HepG2 (cell line): ENCODE results near the gene SLC41A1. TPM values are rescaled to one million over a fixed set of nuclear protein-coding genes. Genes with fewer than 3 reads are reported as not detected.

Source experiments
- BCL6 ChIP-seq: IDR thresholded peaks from 2 replicates; pipeline ENCODE4 v1.6.1; 2016; ENCODE audit warnings: missing genetic modification reagents, missing compliant biosample characterization
- FOXK1 ChIP-seq: sonication (generic); formaldehyde crosslinking; IDR thresholded peaks from 2 replicates; pipeline ENCODE4 v1.4.0; 2020; ENCODE audit warnings: low read depth, missing genetic modification reagents, borderline replicate concordance
- FOXP1 ChIP-seq, 2 experiments: fragments of 450-650 bp in 1 of 2; IDR thresholded peaks; 2 replicates each; pipeline ENCODE4 v1.6.1; 2017 to 2018; ENCODE audit warnings: antibody characterized with exemption in 1 of 2
- GABPA ChIP-seq, 2 experiments: IDR thresholded peaks; 2 replicates each; pipeline ENCODE4 v1.6.1; 2011 to 2016; ENCODE audit warnings: low read depth in 2 of 2, low read length in 1 of 2, missing biosample characterization in 1 of 2, missing genetic modification characterization in 1 of 2
- LCORL ChIP-seq, 2 experiments: fragments of 450-650 bp in 1 of 2; sonication (generic) in 1 of 2; formaldehyde crosslinking in 1 of 2; IDR thresholded peaks; 2 replicates each; pipeline versions ENCODE4 v1.5.0 to v1.6.1; 2017 to 2020; ENCODE audit warnings: antibody characterized with exemption in 1 of 2, missing genetic modification reagents in 1 of 2
- MED13 ChIP-seq: sonication (generic); formaldehyde crosslinking; IDR thresholded peaks from 2 replicates; pipeline ENCODE4 v1.5.0; 2020; ENCODE audit warnings: missing genetic modification reagents
- MEF2D ChIP-seq: sonication (generic); formaldehyde crosslinking; IDR thresholded peaks from 2 replicates; pipeline ENCODE4 v1.5.1; 2020; ENCODE audit warnings: mild to moderate bottlenecking, missing genetic modification reagents
- POLR2AphosphoS2 ChIP-seq: IDR thresholded peaks from 2 replicates; pipeline ENCODE4 v1.6.1; 2011; ENCODE audit warnings: low read depth, low read length, improper control_type of control experiment
- PTBP1 ChIP-seq: fragments of 200-400 bp; formaldehyde crosslinking; IDR thresholded peaks from 2 replicates; pipeline ENCODE4 v1.6.1; 2018; ENCODE audit warnings: low read length, low read depth; ENCODE audit not compliant: poor library complexity, severe bottlenecking
- REXO4 ChIP-seq: sonication (generic); formaldehyde crosslinking; IDR thresholded peaks from 2 replicates; pipeline ENCODE4 v1.8.0; 2022; ENCODE audit warnings: missing genetic modification reagents, mild to moderate bottlenecking, borderline replicate concordance
- RXRB ChIP-seq: IDR thresholded peaks from 2 replicates; pipeline ENCODE4 v1.6.1; 2016; ENCODE audit warnings: borderline replicate concordance, missing genetic modification reagents, missing compliant biosample characterization
- TOE1 ChIP-seq: sonication (generic); formaldehyde crosslinking; IDR thresholded peaks from 2 replicates; pipeline ENCODE4 v1.4.0; 2020; ENCODE audit warnings: mild to moderate bottlenecking, missing genetic modification reagents
- WIZ ChIP-seq: sonication (generic); formaldehyde crosslinking; IDR thresholded peaks from 2 replicates; pipeline ENCODE4 v1.5.1; 2020; ENCODE audit warnings: mild to moderate bottlenecking, missing genetic modification reagents
- XRCC5 ChIP-seq: fragments of 200-400 bp; formaldehyde crosslinking; optimal IDR thresholded peaks from 2 replicates; pipeline ENCODE3; 2017; ENCODE audit warnings: mild to moderate bottlenecking, low read length
- YY1 ChIP-seq: IDR thresholded peaks from 2 replicates; pipeline ENCODE4 v1.6.1; 2011; ENCODE audit warnings: low read length, low read depth, moderate library complexity, mild to moderate bottlenecking; ENCODE audit not compliant: insufficient read depth, insufficient replicate concordance
- ZNF816 ChIP-seq: sonication (generic); formaldehyde crosslinking; IDR thresholded peaks from 2 replicates; pipeline ENCODE4 v1.8.0; 2022; ENCODE audit warnings: missing genetic modification reagents, mild to moderate bottlenecking, borderline replicate concordance
- ZSCAN25 ChIP-seq: sonication (generic); formaldehyde crosslinking; IDR thresholded peaks from 2 replicates; pipeline ENCODE4 v1.8.0; 2022; ENCODE audit warnings: mild to moderate bottlenecking, missing genetic modification reagents
- polyA plus RNA-seq, 8 experiments: library from polyadenylated mRNA; depleted of rRNA in 3 of 8; stranded (reverse) in 7 of 8; unstranded in 1 of 8; fragments of >200 nt; fragmentation: Illumina TruSeq in 4 of 8; extraction: Trizol in 4 of 8; gene quantifications; 2 replicates each; pipeline versions ENCODE4 v1.2.1 to v1.2.3, GENCODE V29; 2011 to 2016; ENCODE audit warnings: low read depth in 4 of 8, missing spikeins in 1 of 8, mixed read lengths in 1 of 8; ENCODE audit not compliant: insufficient read depth in 1 of 8
- total RNA-seq, 5 experiments: library from RNA; depleted of rRNA; stranded (reverse); fragments of >200 nt; fragmentation: Illumina TruSeq; extraction: Trizol; gene quantifications; 2 replicates each; pipeline ENCODE4 v1.2.3, GENCODE V29; 2016; ENCODE audit warnings: low read depth in 1 of 5
- TF ChIP-seq, protein P1 (sequence below): sonication (generic); formaldehyde crosslinking; IDR thresholded peaks from 2 replicates; pipeline ENCODE4 v1.9.0; 2022; ENCODE audit warnings: low read depth, missing genetic modification reagents
- TF ChIP-seq, protein P2 (sequence below): IDR thresholded peaks from 2 replicates; pipeline ENCODE4 v1.6.1; 2012; ENCODE audit warnings: low read depth, low read length, improper control_type of control experiment
- TF ChIP-seq, protein P3 (sequence below): sonication (generic); formaldehyde crosslinking; IDR thresholded peaks from 2 replicates; pipeline ENCODE4 v1.8.1; 2023; ENCODE audit warnings: mild to moderate bottlenecking, missing genetic modification reagents
- TF ChIP-seq, protein P4 (sequence below): sonication (generic); formaldehyde crosslinking; IDR thresholded peaks from 2 replicates; pipeline ENCODE4 v1.4.0; 2020; ENCODE audit warnings: missing genetic modification reagents

Gene SLC41A1
- total and polyA plus RNA-seq, 2 of the 13 experiments (the other 11 are each of a cell fraction or from before 2014, with no cell fraction given) = 2.2 to 4.6 TPM

DNA sequence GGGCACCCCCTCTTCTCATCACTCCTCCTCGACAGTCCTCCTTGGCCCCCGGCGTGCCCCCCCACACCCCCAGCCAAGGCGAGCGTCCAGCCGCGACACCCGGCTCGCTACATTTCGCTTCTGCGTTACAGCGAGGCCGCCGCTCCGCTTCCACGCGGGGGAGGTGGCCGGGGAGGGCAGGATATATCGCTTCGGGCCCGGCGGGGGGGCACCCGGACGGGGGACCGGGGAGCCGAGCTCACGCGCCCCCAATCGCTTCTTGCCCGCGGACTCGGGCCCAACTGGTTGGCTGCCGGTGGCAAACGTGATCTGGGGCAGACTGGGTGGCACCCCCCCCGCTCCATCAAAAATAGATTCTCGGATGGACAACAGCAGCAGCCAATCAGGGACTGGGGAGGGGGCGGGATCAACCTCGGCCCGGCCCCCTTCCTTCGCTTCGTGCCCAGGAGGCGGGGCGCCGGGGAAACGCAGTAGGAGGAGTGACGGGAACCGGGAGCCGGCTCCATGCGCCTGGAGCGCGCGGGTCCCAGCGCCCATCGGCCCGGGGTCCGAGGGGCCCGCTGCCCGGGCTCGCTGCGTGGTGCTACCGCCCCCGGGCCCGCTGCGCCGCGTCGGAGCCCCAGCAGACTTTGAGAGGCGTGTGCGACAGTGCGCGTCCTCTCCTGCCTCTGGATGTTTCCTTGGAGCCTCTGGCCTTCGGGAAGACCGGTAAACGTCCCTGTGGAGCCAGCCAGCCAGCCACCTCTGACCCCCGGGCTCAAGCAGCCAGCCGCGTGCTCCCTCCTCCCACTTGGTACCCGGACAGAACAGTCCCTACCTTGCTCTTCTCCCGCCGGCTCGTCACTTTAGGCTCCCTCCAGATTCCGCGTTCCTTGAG lies at the start of gene SLC41A1 (continued):
- TF ChIP-seq MEF2D (CRISPR knock-in tag) = peak; percentile 62
- TF ChIP-seq LCORL (IDR thresholded peaks at IDR 0.05) = no peak
- peak; percentile 25; the same call in 1 of the 2 replicates for TF ChIP-seq LCORL (CRISPR knock-in tag; IDR thresholded peaks at IDR 0.05)
- TF ChIP-seq YY1 = no peak
- TF ChIP-seq, protein P1, sequence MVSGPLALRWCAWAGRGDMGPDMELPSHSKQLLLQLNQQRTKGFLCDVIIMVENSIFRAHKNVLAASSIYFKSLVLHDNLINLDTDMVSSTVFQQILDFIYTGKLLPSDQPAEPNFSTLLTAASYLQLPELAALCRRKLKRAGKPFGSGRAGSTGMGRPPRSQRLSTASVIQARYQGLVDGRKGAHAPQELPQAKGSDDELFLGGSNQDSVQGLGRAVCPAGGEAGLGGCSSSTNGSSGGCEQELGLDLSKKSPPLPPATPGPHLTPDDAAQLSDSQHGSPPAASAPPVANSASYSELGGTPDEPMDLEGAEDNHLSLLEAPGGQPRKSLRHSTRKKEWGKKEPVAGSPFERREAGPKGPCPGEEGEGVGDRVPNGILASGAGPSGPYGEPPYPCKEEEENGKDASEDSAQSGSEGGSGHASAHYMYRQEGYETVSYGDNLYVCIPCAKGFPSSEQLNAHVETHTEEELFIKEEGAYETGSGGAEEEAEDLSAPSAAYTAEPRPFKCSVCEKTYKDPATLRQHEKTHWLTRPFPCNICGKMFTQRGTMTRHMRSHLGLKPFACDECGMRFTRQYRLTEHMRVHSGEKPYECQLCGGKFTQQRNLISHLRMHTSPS (CRISPR knock-in tag) = 0 out of 2 replicates have a peak, but pooled peaks have one; percentile 33
- TF ChIP-seq FOXP1 (IDR thresholded peaks at IDR 0.05) = no peak
- 0 out of 2 replicates have a peak, but pooled peaks have one; percentile 6 for TF ChIP-seq FOXP1 (CRISPR knock-in tag; IDR thresholded peaks at IDR 0.05)
- TF ChIP-seq GABPA (IDR thresholded peaks at IDR 0.05; ENCODE audit: low read depth, low read length) = no peak
- no peak for TF ChIP-seq GABPA (CRISPR knock-in tag; IDR thresholded peaks at IDR 0.05; ENCODE audit: low read depth)
- TF ChIP-seq, protein P2, sequence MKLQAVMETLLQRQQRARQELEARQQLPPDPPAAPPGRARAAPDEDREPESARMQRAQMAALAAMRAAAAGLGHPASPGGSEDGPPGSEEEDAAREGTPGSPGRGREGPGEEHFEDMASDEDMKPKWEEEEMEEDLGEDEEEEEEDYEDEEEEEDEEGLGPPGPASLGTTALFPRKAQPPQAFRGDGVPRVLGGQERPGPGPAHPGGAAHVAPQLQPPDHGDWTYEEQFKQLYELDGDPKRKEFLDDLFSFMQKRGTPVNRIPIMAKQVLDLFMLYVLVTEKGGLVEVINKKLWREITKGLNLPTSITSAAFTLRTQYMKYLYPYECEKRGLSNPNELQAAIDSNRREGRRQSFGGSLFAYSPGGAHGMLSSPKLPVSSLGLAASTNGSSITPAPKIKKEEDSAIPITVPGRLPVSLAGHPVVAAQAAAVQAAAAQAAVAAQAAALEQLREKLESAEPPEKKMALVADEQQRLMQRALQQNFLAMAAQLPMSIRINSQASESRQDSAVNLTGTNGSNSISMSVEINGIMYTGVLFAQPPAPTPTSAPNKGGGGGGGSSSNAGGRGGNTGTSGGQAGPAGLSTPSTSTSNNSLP = no peak
- no peak for TF ChIP-seq REXO4 (CRISPR knock-in tag)
- TF ChIP-seq ZSCAN25 = peak; percentile 67; the same call in 1 of the 2 replicates
- TF ChIP-seq, protein P3, sequence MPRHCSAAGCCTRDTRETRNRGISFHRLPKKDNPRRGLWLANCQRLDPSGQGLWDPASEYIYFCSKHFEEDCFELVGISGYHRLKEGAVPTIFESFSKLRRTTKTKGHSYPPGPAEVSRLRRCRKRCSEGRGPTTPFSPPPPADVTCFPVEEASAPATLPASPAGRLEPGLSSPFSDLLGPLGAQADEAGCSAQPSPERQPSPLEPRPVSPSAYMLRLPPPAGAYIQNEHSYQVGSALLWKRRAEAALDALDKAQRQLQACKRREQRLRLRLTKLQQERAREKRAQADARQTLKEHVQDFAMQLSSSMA (CRISPR knock-in tag) = peak; percentile 49; the same call in 1 of the 2 replicates
- TF ChIP-seq TOE1 (CRISPR knock-in tag) = no peak
- TF ChIP-seq, protein P4, sequence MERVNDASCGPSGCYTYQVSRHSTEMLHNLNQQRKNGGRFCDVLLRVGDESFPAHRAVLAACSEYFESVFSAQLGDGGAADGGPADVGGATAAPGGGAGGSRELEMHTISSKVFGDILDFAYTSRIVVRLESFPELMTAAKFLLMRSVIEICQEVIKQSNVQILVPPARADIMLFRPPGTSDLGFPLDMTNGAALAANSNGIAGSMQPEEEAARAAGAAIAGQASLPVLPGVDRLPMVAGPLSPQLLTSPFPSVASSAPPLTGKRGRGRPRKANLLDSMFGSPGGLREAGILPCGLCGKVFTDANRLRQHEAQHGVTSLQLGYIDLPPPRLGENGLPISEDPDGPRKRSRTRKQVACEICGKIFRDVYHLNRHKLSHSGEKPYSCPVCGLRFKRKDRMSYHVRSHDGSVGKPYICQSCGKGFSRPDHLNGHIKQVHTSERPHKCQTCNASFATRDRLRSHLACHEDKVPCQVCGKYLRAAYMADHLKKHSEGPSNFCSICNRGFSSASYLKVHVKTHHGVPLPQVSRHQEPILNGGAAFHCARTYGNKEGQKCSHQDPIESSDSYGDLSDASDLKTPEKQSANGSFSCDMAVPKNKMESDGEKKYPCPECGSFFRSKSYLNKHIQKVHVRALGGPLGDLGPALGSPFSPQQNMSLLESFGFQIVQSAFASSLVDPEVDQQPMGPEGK (CRISPR knock-in tag) = peak; percentile 93
- TF ChIP-seq BCL6 (CRISPR knock-in tag) = 0 out of 2 replicates have a peak, but pooled peaks have one; percentile 5
- peak; percentile 41 for TF ChIP-seq XRCC5
- TF ChIP-seq RXRB (CRISPR knock-in tag) = no peak
- TF ChIP-seq POLR2AphosphoS2 = no peak
- TF ChIP-seq ZNF816 (CRISPR knock-in tag) = no peak
- TF ChIP-seq PTBP1 = no peak
- TF ChIP-seq MED13 (CRISPR knock-in tag) = no peak; the same call in 1 of the 2 replicates
- no peak for TF ChIP-seq WIZ
- TF ChIP-seq FOXK1 (CRISPR knock-in tag) = no peak
